Peyer's patch (tissue), 4 donors: ENCODE data around the gene GPR31.
"Not testable (repeated sequence)": the region's sequence is repeated elsewhere in the genome, so short reads cannot be mapped to it uniquely, and the experiment has no call there.

Experiments
- CTCF ChIP-seq, 6 experiments: fragments of 450-650 bp in 4 of 6; fragments of 200-600 bp in 2 of 6; sonication (generic) in 1 of 6; IDR thresholded peaks; one replicate each; pipeline ENCODE4 v1.5.1; 2017 to 2019; ENCODE audit warnings: antibody characterized with exemption in 6 of 6, mild to moderate bottlenecking in 3 of 6, moderate library complexity in 1 of 6
- POLR2A ChIP-seq, 2 donors: fragments of 450-650 bp; IDR thresholded peaks; one replicate each; pipeline ENCODE4 v1.5.1; 2017; ENCODE audit warnings: antibody characterized with exemption in 2 of 2, mild to moderate bottlenecking in 2 of 2, moderate library complexity in 2 of 2

GRCh38 chr6:167182913-167183314 lies 25.1 kb upstream of the GPR31 start:
- TF ChIP-seq CTCF (IDR thresholded peaks at IDR 0.05) = peak in 3 of 6 experiments; percentile 31 to 47 (median 42)
- TF ChIP-seq POLR2A (IDR thresholded peaks at IDR 0.05) = not testable (repeated sequence)
